Stimulated activated CD4-positive, alpha-beta T cell treated with anti-CD3 and anti-CD28 coated beads, Interleukin-12 subunit alpha, Interleukin-12 subunit beta, amount 100 ng/mL, for 48 hours (primary cell): ENCODE data around the gene PCYT1A.
"Not testable (repeated sequence)": the region's sequence is repeated elsewhere in the genome, so short reads cannot be mapped to it uniquely, and the experiment has no call there.

ENCODE experiments used
- DNase-seq, 3 donors: peaks; one replicate each; pipeline ENCODE4 v3.0.0-alpha.2; 2020; ENCODE audit warnings: low read depth in 2 of 3, low spot score in 1 of 3

Gene PCYT1A

DNA sequence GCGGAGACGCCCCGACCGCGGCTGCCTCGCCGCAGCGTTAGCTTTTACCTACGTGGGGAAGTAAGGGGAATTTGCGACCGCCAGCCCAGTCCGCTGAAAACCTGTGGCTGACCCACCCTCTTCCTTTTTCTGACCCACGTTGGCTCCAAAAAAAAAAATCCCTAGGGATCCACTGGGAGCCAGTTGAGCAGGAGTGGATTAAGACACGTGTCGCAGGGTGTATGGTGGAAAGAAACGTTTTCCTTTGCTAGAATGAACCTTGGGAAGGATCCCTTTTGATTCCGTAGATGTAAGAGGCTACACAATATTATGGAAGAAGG is 575 bp upstream of the PCYT1A start:
- DNase-seq, result peak in 1 of 3 donors; percentile 15

DNA sequence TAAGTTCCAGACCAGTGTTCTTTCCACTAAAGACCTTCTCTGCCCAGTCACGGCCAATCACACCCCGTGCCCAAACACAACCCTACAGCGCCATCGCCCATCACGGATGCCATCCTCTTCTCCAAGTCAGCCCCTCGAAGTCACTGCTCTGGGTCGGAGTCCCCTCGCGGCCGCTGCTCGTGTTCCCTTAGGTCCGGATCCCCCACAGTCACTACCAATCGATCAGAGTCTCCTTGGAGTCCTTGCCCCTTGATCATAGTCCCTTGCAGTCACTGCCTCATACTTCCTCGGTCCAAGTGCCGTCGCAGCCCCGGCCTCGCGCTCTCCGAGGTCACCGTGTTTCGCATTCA is 461 bp downstream of the PCYT1A start:
- peak in 2 of 3 donors; percentile 14 to 18 for DNase-seq

DNA sequence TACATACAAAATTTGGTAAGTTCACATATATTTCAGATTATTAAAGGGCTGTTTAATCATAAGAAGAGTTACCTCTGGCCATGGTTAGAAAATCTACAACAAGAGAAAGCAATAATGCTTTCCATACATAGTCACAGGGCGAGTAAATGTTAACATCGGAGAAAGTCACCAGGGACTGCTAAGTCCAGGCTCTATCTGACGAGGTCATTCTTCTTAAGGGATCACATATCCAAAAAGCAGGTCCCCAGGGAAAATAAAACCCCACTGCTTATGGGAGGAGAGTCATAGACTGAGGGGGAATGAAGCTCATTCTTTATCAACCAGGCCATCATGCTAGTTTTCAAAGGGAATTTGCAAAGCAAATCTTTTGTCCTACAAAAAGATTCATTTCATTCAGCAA is 3.1 kb downstream of the PCYT1A start:
- no peak for DNase-seq

DNA sequence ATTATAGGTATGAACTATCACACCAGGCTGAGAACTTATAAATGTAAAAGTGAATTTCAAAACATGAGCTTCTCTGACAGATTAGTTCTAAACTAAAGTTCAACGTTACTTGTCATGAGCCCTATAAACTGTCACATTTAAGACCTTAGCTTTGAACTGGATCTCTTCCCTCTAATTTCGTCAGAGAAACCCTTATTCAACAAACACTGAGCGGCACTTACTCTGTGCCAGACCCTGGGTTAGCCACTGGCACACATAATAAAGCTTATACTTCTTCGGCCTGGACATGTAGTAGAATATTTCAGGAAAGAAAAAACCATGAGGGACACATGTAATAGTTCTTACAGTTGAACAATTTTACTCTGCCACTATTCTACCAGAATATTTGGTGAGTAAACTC is 5.6 kb downstream of the PCYT1A start:
- no peak for DNase-seq

DNA sequence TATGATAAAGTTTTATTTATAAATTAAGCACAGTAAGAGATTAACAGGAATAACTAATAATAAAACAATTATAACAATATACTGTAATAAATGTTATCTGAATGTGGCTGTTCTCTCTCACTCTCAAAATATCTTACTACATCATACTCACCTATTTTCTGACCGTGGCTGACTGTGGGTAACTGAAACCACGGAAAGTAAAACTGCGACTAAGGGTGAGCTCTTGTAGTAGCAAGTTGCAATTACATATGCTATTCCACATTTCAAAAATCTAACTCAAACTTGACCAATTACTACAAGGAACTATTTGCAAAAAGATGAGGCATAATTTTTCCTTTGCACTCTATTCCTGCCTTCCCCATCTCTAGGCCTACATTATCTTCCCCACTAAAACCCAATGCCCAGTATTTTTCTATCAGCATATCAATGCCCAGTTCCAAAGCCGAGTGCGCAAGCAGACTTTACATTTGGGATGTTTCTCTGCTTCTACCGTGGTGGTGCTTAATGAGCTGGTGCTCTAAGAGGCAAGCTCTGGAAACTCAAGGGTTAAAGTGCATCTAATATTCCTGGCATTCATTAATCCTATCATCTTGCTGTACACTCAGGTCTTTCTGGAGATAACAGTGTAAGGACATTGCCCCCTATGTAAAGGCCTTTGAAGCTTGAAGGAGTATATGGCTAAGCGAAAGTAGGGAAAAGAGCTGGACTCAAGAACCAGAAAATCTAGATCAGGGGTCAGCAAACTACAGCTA is 6.7 kb downstream of the PCYT1A start:
- peak in 1 of 3 donors; percentile 30 for DNase-seq

DNA sequence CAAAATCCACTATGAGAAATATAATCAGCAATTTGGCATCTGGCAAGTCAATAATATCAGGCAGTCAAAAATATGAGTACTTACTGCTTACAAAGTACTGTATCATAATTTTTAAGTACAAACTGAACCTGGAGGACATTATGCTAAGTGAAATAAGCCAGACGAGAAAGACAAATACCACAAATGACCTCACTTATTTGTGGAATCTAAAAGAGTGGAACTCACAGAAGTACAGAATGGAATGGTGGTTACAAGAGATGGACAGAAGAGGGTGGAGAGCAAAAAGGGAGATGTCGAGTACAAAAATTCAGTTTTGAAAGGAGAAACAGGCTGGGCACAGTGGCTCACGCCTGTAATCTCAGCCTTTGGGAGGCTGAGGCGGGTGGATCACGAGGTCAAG is 12.4 kb downstream of the PCYT1A start:
- DNase-seq, result no peak

DNA sequence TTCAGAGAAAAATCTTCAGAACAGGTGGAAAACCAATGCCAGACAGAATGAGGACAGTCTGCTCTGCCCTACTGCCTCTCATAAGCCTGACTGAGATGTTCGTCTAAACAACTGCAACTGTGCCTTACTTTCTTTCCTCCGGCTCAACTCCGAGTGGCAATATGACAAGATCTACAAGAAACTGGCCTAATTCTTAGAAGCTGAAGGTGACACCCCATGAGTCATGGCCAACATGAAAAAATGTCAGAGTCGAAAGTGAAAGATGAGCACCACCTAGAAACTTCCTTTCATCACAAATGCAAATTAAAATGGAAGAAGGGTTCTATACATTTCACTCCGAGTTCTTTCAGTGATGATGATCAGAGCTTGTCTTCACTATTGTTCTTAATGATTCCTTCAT is 12.9 kb downstream of the PCYT1A start:
- peak; percentile 41 to 78 (median 59) for DNase-seq

DNA sequence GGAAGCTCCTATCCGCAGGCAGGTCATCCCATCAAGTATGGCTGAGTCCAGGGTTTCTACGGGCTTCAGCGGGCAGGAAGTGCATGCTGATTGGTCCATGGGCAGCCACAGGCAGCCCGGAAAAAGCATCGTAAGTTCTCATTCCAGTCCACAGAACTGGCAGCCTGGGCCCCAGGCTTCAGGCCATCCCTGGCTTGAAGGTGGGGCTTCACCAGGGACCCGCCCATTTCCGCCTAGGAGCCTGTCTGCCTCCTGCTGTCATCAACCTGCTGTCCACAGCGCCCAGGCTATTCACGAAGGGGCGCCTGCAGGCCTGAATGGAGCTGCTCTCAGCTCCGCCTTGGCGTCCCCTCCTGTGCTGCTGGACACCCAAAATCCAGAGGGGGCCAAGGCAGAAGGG is 13.9 kb downstream of the PCYT1A start:
- DNase-seq, result no peak

DNA sequence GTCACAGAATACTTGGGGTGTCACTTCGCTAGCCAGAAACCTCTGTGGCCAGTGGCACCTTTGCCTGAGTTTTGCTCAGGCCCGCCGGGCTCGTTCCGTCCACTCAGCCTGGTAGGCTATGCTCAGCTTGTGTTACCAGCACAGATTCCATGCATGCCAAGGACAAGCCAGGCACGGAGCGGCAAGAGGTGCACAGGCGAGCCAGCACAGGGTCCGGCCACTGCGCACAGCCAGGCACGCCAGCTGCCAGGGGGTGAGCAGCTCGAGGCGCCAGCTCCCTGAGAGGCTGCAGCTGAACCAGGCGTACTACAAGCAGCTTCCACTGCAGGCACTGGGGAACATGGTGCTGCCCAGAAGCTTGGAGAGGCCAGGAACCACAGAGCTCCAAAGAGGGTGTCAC is 14.7 kb downstream of the PCYT1A start:
- no peak for DNase-seq

DNA sequence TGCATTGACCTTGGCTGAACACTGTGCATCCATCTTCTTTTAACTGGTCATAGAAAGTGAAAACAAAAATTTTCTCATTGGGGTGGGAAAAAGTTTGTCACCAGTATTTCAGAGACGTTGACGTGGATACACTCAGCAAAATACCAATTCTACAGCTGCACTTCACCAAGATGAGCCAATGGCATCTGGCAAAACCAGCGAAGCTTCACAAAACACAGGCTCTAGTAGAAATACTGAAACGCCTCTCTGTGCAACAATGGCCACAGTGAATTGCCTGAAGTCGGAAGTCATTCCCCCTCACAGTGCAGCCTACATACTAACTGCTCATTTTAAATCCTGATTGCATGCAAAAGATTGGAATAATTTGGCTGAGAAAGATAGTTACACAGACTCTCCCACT is 17.0 kb downstream of the PCYT1A start:
- DNase-seq, result no peak

DNA sequence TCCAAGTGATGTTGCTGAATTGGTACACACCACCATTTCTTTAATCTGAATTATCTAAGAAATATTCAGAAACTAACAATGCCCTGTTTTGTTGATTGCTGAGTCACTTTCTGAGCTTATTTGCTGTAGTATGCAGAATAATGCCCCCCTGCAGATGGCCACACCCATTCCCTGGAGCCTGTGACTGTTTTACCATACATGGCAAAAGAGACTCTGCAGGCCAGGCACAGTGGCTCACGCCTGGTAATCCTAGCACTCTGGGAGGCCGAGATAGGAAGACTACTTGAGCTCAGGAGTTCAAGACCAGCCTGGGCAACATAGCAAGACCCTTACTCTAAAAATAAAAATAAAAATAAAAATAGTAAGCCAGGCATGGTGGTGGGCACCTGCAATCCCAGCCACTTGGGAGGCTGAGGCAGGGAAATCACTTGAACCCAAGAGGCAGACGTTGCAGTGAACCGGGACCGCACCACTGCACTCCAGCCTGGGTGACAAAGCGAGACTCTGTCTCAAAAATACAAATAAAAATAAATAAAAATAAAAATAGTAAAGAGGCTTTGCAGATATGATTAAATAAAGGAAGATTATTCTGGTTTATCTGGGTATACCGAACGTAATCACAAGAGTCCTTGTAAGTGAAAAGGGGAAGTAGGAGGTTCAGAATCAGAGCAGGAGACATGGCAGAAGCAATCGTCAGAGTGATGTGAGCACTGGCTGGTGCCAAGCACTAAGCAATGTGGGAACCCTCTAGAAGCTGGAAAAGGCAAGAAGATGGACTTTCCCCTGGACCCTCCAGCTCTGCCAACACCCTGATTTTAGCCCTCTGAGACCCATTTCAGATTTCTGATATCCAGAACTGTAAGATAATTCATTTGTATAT is 19.0 kb downstream of the PCYT1A start:
- no peak for DNase-seq

DNA sequence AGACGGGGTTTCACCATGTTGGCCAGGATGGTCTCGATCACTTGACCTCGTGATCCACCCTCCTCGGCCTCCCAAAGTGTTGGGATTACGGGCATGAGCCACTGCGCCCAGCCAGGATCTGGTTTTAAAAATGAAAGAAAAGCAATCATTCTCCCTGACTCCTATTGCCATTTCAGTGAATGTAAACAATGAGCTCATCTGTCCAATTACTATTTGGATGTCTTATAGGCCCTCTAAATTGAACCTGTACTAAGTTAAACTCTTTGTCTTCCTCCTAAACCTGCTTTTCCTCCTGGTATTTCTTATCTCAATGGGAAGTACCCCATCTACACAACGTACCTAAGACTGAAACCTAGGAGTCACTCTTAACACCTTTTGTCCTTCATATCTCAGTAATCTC is 23.7 kb downstream of the PCYT1A start:
- no peak for DNase-seq

DNA sequence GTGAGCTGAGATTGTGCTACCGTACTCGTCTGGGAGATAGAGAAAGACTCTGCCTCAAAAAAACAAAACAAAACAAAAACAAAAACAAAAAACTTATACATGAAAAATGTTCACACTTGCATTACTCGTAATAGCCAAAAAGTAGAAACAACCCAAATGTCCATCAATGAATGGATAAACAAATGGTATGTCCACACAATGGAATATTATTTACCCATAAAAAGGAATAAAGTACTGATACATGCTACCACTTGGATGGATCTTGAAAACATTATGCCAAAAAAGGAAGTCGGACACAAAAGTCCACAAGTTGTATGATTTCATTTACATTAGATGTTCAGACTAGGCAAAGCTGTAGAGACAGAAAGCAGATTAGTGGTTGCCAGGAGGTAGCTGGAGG is 26.7 kb downstream of the PCYT1A start:
- DNase-seq, result no peak

DNA sequence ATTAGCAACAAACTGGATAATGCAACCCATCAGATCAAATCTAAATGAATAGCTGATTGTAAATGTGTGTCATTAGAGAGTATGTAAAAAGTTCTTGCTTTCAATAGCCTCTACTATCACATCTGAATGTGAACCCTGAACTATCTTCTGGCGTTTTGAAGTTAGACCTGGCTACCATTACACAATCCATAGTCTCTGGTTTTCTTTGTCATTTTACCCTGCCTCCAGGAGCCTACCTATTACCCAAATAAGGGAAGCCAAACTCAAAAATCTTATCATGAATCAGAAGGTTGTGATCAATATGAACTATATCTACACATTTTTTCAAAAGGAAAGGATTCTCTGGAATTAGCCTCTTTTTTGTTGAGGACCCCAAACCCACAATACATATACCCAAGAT is 31.8 kb downstream of the PCYT1A start:
- DNase-seq, result no peak

DNA sequence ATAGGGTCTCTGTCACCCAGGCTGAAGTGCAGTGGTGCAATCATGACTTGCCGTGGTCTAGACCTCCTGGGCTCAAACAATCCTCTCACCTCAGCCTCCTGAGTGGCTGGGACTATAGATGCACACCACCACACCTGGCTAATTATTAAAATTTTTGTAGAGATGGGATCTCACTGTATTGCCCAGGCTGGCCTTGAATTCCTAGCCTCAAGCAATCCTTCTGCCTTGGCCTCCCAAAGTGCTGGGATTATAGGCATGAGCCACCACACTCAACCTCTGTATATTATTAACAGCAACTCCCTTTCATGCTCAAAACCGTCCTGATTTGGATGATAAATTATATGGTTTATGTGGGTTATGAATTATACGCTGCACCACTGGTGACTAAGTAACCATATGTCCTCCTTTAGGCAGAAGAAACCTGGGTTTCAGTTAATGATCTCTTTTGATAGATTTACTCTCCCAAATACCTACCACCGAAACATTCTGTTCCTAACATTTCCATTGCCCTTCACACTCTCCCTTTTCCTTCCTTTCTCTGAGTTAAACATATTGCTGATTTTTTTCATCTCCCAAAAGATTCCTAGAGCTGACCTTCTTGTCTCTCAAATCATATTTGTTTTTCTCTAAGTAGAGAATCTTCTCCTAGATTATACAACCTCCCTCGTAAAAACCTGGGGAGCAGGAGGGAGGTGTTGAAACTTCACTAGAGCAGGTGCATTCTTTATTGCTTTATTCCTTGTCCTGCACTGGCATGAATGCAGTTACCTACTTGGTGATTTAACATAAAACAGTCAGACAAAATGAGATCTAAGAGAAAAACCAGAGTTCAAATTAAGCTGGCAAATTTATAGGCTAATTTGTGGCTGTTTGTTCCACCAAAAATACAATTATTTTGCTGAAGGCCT is 32.9 kb downstream of the PCYT1A start:
- no peak for DNase-seq

DNA sequence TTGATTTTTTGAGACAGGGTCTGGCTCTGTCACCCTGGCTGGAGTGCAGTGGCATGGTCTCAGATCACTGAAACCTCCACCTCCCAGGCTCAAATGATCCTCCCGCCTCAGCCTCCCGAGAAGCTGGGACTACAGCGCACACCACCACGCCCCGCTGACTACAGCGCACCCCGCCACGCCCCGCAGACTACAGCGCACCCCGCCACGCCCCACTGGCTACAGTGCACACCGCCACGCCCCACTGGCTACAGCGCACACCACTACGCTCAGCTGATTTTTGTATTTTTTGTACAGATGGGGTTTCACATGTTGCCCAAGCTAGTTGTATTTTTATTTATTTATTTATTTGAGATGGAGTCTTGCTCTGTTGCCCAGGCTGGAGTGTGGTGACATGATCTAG is 35.6 kb downstream of the PCYT1A start:
- DNase-seq, result no peak

DNA sequence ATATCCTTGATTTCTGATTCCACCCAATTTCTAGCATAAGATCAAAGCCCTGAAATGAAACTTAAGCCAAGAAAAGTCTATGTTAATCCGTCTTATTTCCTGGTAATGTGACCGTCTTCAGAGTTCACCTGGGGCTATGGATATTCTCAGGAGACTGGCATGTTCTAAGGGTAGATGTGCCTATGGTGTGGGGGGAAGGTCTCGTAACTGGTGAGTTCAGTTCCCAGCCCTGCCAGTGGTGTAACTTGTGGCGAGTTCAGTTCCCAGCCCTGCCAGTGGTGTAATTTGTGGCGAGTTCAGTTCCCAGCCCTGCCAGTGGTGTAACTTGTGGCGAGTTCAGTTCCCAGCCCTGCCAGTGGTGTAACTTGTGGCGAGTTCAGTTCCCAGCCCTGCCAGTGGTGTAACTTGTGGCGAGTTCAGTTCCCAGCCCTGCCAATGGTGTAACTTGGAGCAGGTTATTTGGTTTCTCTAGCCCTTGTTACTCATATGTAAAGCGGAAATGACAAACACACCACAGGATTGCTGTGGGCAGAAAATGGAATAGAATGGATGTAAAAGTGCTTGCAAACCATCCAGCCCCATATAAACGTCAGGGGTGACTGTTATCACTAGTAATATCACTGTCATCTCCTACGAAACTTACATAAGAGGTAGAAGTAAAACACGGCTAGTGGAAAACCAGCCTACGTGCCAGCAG is 40.8 kb downstream of the PCYT1A start:
- DNase-seq, result peak in 1 of 3 donors; percentile 19

DNA sequence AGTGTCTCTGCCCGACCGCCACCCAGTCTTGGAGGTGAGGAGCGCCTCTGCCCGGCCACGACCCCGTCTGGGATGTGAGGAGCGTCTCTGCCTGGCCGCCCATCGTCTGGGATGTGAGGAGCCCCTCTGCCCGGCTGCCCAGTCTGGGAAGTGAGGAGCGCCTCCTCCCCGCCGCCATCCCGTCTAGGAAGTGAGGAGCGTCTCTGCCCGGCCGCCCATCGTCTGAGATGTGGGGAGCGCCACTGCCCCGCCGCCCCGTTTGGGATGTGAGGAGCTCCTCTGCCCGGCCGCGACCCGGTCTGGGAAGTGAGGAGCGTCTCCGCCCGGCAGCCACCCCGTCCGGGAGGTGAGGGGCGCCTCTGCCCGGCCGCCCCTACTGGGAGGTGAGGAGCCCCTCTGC is 43.4 kb downstream of the PCYT1A start:
- DNase-seq, result not testable (repeated sequence)

DNA sequence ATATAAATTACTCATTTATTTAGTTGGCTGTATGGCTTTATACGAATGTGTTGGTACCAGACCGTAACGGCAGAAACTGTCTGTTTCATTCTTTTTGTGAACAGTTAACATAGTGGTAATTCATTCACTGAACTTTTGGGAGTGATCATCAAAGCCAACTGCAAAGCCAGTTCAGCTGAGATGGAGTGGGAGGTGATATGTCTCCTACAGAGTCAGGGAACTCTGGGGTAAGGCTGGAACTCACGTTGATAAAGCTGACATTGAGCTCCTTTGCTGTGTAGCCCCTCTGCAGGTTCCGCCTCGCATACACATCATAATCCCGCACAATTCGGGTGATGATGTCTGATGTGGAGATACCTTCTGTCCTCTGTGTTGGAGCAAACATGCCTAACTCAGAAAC is 45.8 kb downstream of the PCYT1A start:
- DNase-seq, result no peak

DNA sequence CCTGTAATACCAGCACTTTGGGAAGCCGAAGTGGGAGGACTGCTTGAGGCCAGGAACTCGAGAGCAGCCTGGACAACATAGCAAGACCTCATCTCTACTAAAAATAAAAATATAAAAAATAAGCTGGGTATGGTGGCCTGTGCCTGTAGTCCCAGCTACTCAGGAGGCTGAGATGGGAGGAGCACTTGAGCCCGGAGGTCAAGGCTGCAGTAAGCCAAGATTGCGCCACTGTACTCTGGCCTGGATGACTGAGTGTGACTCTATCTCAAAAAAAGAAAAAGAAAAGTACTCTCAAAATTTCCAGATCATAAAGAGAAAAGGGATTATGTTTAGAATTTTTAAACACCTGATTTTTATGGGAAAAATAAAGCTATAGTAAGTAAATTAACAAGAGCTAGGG is 47.1 kb downstream of the PCYT1A start:
- DNase-seq, result no peak
